Measurements from ENCODE around the gene EGFL7. TPM values are rescaled to one million over a fixed set of nuclear protein-coding genes. Genes with fewer than 3 reads are reported as not detected.

Gene EGFL7
- total and polyA plus RNA-seq, 2 of the 8 experiments (the other 6 are each of a cell fraction or from before 2014, with no cell fraction given) = 37.8 to 53.4 TPM

GRCh38 chr9:136669791-136670464 lies 7.2 kb downstream of the EGFL7 start (continued):
- TF ChIP-seq SRF (IDR thresholded peaks at IDR 0.05; ENCODE audit: low read depth, low read length) (no peak), RAD21 (IDR thresholded peaks at IDR 0.05 in 1 of 2, conservative IDR thresholded peaks at IDR 0.05 in 1 of 2; ENCODE audit: low read depth in 2 of 2, low read length in 2 of 2) (no peak), MAFK (IDR thresholded peaks at IDR 0.05; ENCODE audit: low read depth, low read length) (no peak), RNF2 (IDR thresholded peaks at IDR 0.05; ENCODE audit: borderline replicate concordance, low read depth, low read length, missing control alignments, poor library complexity, severe bottlenecking) (no peak), YY1 (IDR thresholded peaks at IDR 0.05; ENCODE audit: low read depth, low read length) (no peak)
